ENCODE results near the gene UNC13A.

GRCh38 chr19:17617807-17618192, 70.4 kb downstream of the UNC13A start:
- TF ChIP-seq CTCF (IDR thresholded peaks at IDR 0.05) (no peak), EP300 (IDR thresholded peaks at IDR 0.05) (no peak)

All from tibial nerve (tissue), 4 donors.